Aorta (tissue), 5 donors: ENCODE data around the gene TWIST2. TPM values are rescaled to one million over a fixed set of nuclear protein-coding genes. Genes with fewer than 3 reads are reported as not detected.
A peak's percentile ranks its signal among the peaks of the same experiment; 100 is the strongest.

Experiments used
- ATAC-seq: fragments of 200-7000 bp; cut with Tn5 transposase; one replicate; pipeline ENCODE4 v1.9.1; 2022; ENCODE audit warnings: moderate library complexity; ENCODE audit not compliant: low FRiP score
- DNase-seq, 2 donors: peaks; one replicate each; pipeline ENCODE4 v3.0.0-alpha.2; 2020
- H3K27ac ChIP-seq, 2 donors: one replicate each; pipeline ENCODE4 v1.5.1; 2013; ENCODE audit warnings: low read length in 2 of 2, mild to moderate bottlenecking in 2 of 2, moderate library complexity in 2 of 2, control low read depth in 1 of 2, inconsistent platforms in 1 of 2, low read depth in 1 of 2
- H3K27me3 ChIP-seq, 2 donors: one replicate each; pipeline ENCODE4 v1.6.1; 2013; ENCODE audit warnings: control low read depth in 1 of 2, low read length in 1 of 2, mild to moderate bottlenecking in 1 of 2, moderate library complexity in 1 of 2; ENCODE audit not compliant: insufficient read depth in 2 of 2, control insufficient read depth in 1 of 2
- H3K36me3 ChIP-seq, 2 donors: one replicate each; pipeline ENCODE4 v1.6.1; 2013; ENCODE audit warnings: control low read depth in 1 of 2, low read length in 1 of 2, mild to moderate bottlenecking in 1 of 2; ENCODE audit not compliant: insufficient read depth in 2 of 2, control insufficient read depth in 1 of 2
- H3K4me1 ChIP-seq, 2 donors: one replicate each; pipeline ENCODE4 v1.6.1; 2013; ENCODE audit warnings: low read length in 2 of 2, control low read depth in 1 of 2, mild to moderate bottlenecking in 1 of 2, moderate library complexity in 1 of 2; ENCODE audit not compliant: insufficient read depth in 2 of 2, control insufficient read depth in 1 of 2
- H3K4me3 ChIP-seq, 2 donors: one replicate each; pipeline ENCODE4 v1.5.1; 2013; ENCODE audit warnings: low read length in 2 of 2, control low read depth in 1 of 2, mild to moderate bottlenecking in 1 of 2
- H3K9me3 ChIP-seq: one replicate; pipeline ENCODE4 v1.6.1; 2013; ENCODE audit warnings: mild to moderate bottlenecking, low read length; ENCODE audit not compliant: control insufficient read depth
- WGBS, 2 donors: extraction: QIAGEN DNeasy Blood & Tissue Kit; methylation state at CpG; one replicate each; pipeline ENCODE4 v1.1.7; 2013; 5-methylcytosine and 5-hydroxymethylcytosine counted together
- intact Hi-C, 2 donors: fragments of 100-400 bp; cut with DNase I; formaldehyde crosslinking; loops; one replicate each; pipeline versions ENCODE4 v1.14.2 to v1.15.0; 2022
- polyA plus RNA-seq, 2 donors: library from polyadenylated mRNA; stranded (reverse); fragments of 200-250 nt; gene quantifications; one replicate each; pipeline ENCODE4 v1.2.3, GENCODE V29; 2013
- total RNA-seq, 2 donors: library from RNA; stranded (reverse); fragmentation: NEBNext Ultra II Directional; extraction: Animal tissue kit (Norgen Biotek cat#: 25700); gene quantifications; one replicate each; pipeline ENCODE4 v1.2.1, GENCODE V29; 2021
- donor health status: healthy with polysubstance abuse.
- donor health status: Bipolar disorder and iron deficiency.
- donor health status: DM: no; HTN: no; CAD: no.
- donor health status: DM: no; HTN: no; CAD: no.
- donor health status: DM: yes; HTN: yes; CAD: no.

TWIST2 gene
- total and polyA plus RNA-seq, 4 donors = 6.0 to 20.8 (median 14.6) TPM

DNA sequence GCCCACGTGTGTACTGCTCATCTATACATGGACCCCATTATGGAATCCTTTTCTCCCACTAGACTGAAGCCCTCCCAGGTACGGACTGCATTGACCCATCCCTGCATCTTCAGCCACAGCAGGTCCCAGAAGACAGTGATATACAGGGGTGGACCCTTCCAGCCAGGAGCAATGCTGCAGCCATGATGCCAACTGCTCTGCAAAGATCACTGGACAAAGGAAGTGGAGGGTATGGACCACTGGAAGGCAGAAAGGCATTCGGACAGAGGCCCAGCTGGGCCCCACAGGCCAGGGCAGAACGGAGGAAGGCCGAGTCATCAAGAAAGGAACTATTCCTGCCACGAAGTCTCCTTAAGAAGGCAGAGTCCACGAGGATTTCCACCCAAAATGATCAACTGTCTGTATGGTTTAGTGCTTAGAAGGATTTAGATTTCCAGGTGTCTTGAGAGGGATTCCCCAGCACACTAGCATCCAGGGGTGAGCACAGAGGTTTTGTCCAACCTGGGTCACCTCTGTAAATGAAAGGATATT, 93.4 kb downstream of the TWIST2 start:
- no peak overlapping the region for H3K4me3 ChIP-seq
- no peaks in the 10 kb centered on the region for H3K4me1 ChIP-seq
- 83 to 87% methylated on average over 7 of the region's 7 CpGs for WGBS, 2 donors
- ATAC-seq = no peak
- peak in 1 of 2 donors; percentile 54 for DNase-seq
- H3K9me3 ChIP-seq = no peaks in the 10 kb centered on the region
- no peak overlapping the region for H3K27ac ChIP-seq
- H3K27me3 ChIP-seq = no peaks in the 10 kb centered on the region
- intact Hi-C loops = loop anchor here in 1 of 2 donors (10.0 kb wide), 1 partner anchor 97 kb away; the partner anchor contains the start of gene TWIST2
- H3K36me3 ChIP-seq = no peaks in the 10 kb centered on the region

GRCh38 chr2:238942080-238942725, 94.3 kb downstream of the TWIST2 start:
- Histone ChIP-seq H3K36me3 (no peaks in the 10 kb centered on the region), H3K27me3 (no peaks in the 10 kb centered on the region), H3K27ac (no peak overlapping the region), H3K4me3 (no peak overlapping the region), H3K4me1 (no peaks in the 10 kb centered on the region), H3K9me3 (no peaks in the 10 kb centered on the region)
- DNase-seq = peak in 1 of 2 donors; percentile 71
- 90 to 92% methylated on average over 19 of the region's 19 CpGs for WGBS, 2 donors
- no peak for ATAC-seq
- intact Hi-C loops = loop anchor here in 1 of 2 donors (10.0 kb wide), 1 partner anchor 97 kb away; the partner anchor contains the start of gene TWIST2

GRCh38 chr2:238942726-238943300, 94.9 kb downstream of the TWIST2 start:
- WGBS, 2 donors = 37 to 58% methylated on average over 13 of the region's 13 CpGs
- Histone ChIP-seq H3K27me3 (no peaks in the 10 kb centered on the region), H3K27ac (no peak overlapping the region), H3K4me1 (no peaks in the 10 kb centered on the region), H3K9me3 (no peaks in the 10 kb centered on the region), H3K4me3 (no peak overlapping the region), H3K36me3 (no peaks in the 10 kb centered on the region)
- DNase-seq (no peak), ATAC-seq (no peak)
- intact Hi-C loops = loop anchor here in 1 of 2 donors (10.0 kb wide), 1 partner anchor 98 kb away; the partner anchor contains the start of gene TWIST2

GRCh38 chr2:238943338-238944067, 95.6 kb downstream of the TWIST2 start:
- Histone ChIP-seq H3K4me3 (no peak overlapping the region), H3K27ac (no peak overlapping the region), H3K27me3 (no peaks in the 10 kb centered on the region), H3K4me1 (no peaks in the 10 kb centered on the region), H3K9me3 (no peaks in the 10 kb centered on the region), H3K36me3 (no peaks in the 10 kb centered on the region)
- intact Hi-C loops = loop anchor here in 1 of 2 donors (10.0 kb wide), 1 partner anchor 99 kb away; the partner anchor contains the start of gene TWIST2
- whole genome bisulfite sequencing, 2 donors = 81 to 85% methylated on average over 14 of the region's 14 CpGs
- DNase-seq (peak in 1 of 2 donors; percentile 36), ATAC-seq (no peak)

DNA sequence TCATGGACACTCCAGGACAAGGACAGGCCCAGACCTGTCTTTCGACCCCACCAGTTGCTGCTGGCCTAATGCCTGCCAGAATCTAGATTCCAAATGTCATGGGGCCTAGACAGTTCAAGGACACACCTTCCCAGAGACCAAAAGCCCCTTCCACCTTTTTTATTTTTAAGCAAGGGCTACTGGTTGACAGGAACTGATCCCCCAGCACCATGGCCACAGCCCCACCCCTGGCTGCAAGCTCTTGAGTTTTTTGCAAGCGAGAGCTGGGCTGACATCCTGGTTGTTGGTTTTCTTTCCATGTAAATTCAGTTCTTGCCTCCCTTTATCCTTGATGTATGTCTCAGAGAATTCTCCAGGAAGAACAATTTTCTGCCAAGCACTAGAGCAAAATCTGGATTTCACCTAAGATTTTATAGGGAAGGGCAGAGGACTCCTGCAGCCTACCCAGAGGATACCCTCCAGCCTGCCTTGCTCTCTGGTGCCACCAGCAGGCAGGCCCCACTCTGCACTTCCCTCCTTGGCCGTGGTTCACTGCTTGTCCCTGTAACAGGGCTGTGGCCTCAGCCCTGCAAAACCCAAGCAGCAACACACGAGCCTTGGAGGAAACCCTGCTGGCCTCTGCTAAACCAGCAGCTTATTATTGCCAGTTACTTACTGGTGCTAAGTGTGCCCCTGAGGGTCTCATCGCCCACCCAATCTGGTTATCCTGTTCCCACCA, 97.7 kb downstream of the TWIST2 start:
- no peaks in the 10 kb centered on the region for H3K36me3 ChIP-seq
- H3K27ac ChIP-seq = no peak overlapping the region
- 61 to 66% methylated on average over 5 of the region's 5 CpGs for WGBS, 2 donors
- no peaks in the 10 kb centered on the region for H3K9me3 ChIP-seq
- DNase-seq (peak; percentile 74 to 81), ATAC-seq (peak; percentile 72)
- no peaks in the 10 kb centered on the region for H3K4me1 ChIP-seq
- no peak overlapping the region for H3K4me3 ChIP-seq
- intact Hi-C loops = loop anchor here in 1 of 2 donors (10.0 kb wide), 1 partner anchor 101 kb away; the partner anchor contains the start of gene TWIST2
- H3K27me3 ChIP-seq = no peaks in the 10 kb centered on the region

- 85 to 94% methylated on average over 5 to 6 of the region's 6 CpGs for WGBS, 2 donors
- Histone ChIP-seq H3K36me3 (no peaks in the 10 kb centered on the region), H3K9me3 (no peaks in the 10 kb centered on the region), H3K4me1 (no peaks in the 10 kb centered on the region), H3K27me3 (no peaks in the 10 kb centered on the region), H3K4me3 (no peak overlapping the region), H3K27ac (no peak overlapping the region)
- ATAC-seq (no peak), DNase-seq (peak in 1 of 2 donors; percentile 39)
- intact Hi-C loops = loop anchor here in 1 of 2 donors (10.0 kb wide), 1 partner anchor 102 kb away; the partner anchor contains the start of gene TWIST2
These were observed 98.7 kb downstream of the TWIST2 start for GRCh38 chr2:238946318-238947242.

DNA sequence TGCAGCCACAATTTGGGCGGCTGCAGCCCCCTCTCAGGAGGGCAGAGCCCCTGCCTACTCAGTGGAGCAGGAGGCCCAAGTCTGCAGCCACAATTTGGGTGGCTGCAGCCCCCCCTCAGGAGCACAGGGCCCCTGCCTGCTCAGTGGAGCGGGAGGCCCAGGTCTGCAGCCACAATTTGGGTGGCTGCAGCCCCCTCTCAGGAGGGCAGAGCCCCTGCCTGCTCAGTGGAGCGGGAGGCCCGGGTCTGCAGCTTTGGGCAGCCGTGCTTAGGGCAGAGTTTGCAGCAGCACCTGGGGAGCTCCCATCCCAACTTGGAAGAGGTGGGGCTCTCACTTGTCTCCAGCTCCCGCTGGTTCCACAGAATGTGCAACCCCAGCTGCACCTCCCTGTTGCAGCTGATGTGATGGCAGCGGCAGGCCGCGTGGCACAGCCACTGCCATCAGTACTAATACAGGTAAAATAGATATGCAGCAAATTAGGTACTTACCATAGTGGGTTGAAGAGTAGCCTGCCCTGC, 99.4 kb downstream of the TWIST2 start:
- no peaks in the 10 kb centered on the region for H3K9me3 ChIP-seq
- DNase-seq = no peak
- H3K4me1 ChIP-seq = no peaks in the 10 kb centered on the region
- WGBS, 2 donors = 95 to 97% methylated on average over 9 of the region's 9 CpGs
- no peaks in the 10 kb centered on the region for H3K36me3 ChIP-seq
- no peak for ATAC-seq
- H3K27me3 ChIP-seq = no peaks in the 10 kb centered on the region
- intact Hi-C loops = loop anchor here in 1 of 2 donors (10.0 kb wide), 1 partner anchor 103 kb away; the partner anchor contains the start of gene TWIST2
- no peak overlapping the region for H3K4me3 ChIP-seq
- no peak overlapping the region for H3K27ac ChIP-seq
